ENCODE measurements around the gene TMEM43. TPM values are rescaled to one million over a fixed set of nuclear protein-coding genes. Genes with fewer than 3 reads are reported as not detected.

TMEM43 gene
- total and polyA plus RNA-seq, 2 of the 8 experiments (the other 6 are each of a cell fraction or from before 2014, with no cell fraction given): 27.0 to 33.7 TPM

- Histone ChIP-seq H2BK12ac (ENCODE audit: low read depth, low read length) (0 out of 2 replicates have a peak overlapping the region, but pooled peaks have one; percentile 75), H2BK120ac (replicated peaks; ENCODE audit: low read depth, low read length) (no peak overlapping the region), H3K14ac (ENCODE audit: insufficient read length) (no peak overlapping the region), H4K91ac (replicated peaks; ENCODE audit: insufficient read length, low read length) (no peak overlapping the region), H2BK15ac (ENCODE audit: low read length) (no peak overlapping the region), H3K79me2 (ENCODE audit: control insufficient read depth in 1 of 2, insufficient read depth in 2 of 2, low read length in 2 of 2) (no peaks in the 10 kb centered on the region), H3K36me3 (ENCODE audit: control insufficient read depth in 2 of 4, insufficient read depth in 4 of 4, low read length in 3 of 4) (peaks cover 0 to 14% (median 7%) of the 10 kb centered on the region in 4 experiments; a peak in 5 of 8 replicates), H3K4me1 (replicated peaks in 1 of 4; ENCODE audit: control insufficient read depth in 3 of 4, insufficient read depth in 4 of 4, low read length in 3 of 4) (peaks cover 0 to 14% (median 9%) of the 10 kb centered on the region in 4 experiments; a peak in 6 of 7 replicates), H2BK20ac (ENCODE audit: low read length) (no peak overlapping the region), H3K27ac (ENCODE audit: low read depth, low read length) (no peak overlapping the region), H3K23ac (ENCODE audit: insufficient read length) (no peak overlapping the region), H3K4me3 (ENCODE audit: extremely low read depth in 1 of 4, insufficient read depth in 2 of 4, low read depth in 3 of 4, low read length in 4 of 4) (no peak overlapping the region), H2AK5ac (ENCODE audit: low read depth, low read length) (no peak overlapping the region), H3K23me2 (ENCODE audit: low read depth, low read length) (no peaks in the 10 kb centered on the region), H4K5ac (ENCODE audit: insufficient read length, low read depth, low read length) (no peak overlapping the region), H3K79me1 (ENCODE audit: low read depth, low read length) (no peaks in the 10 kb centered on the region), H3K9ac (replicated peaks in 1 of 4; ENCODE audit: extremely low read depth in 1 of 4, low read depth in 3 of 4, low read length in 3 of 4) (no peak overlapping the region), H4K8ac (ENCODE audit: extremely low read depth, insufficient read depth, low read length) (no peak overlapping the region), H3K4ac (replicated peaks; ENCODE audit: insufficient read length, low read depth, low read length) (no peak overlapping the region), H3K4me2 (ENCODE audit: insufficient read depth in 1 of 2, low read depth in 2 of 2, low read length in 2 of 2) (no peak overlapping the region), H3K9me3 (ENCODE audit: insufficient read depth in 2 of 2, low read depth in 1 of 2, low read length in 1 of 2) (no peaks in the 10 kb centered on the region), H2BK5ac (ENCODE audit: low read depth, low read length) (no peak overlapping the region), H3K56ac (replicated peaks; ENCODE audit: insufficient read length, low read depth, low read length) (no peak overlapping the region), H3K18ac (ENCODE audit: extremely low read depth, low read length) (no peak overlapping the region), H4K20me1 (replicated peaks in 1 of 2; ENCODE audit: control insufficient read depth in 1 of 2, insufficient read depth in 2 of 2, low read length in 2 of 2) (peaks cover 2 to 9% of the 10 kb centered on the region in 2 experiments), H2AFZ (ENCODE audit: low read length) (no peak overlapping the region), H3K27me3 (replicated peaks in 1 of 4; ENCODE audit: control insufficient read depth in 3 of 4, extremely low read depth in 1 of 4, insufficient read depth in 3 of 4, low read length in 3 of 4) (no peaks in the 10 kb centered on the region)
- no peak for TF ChIP-seq RAD21 (IDR thresholded peaks at IDR 0.05 in 1 of 2, conservative IDR thresholded peaks at IDR 0.05 in 1 of 2; ENCODE audit: low read depth in 2 of 2, low read length in 2 of 2)
- no peak for TF ChIP-seq ATF2 (IDR thresholded peaks at IDR 0.05; ENCODE audit: low read length)
- TF ChIP-seq CTCF (IDR thresholded peaks at IDR 0.05; ENCODE audit: control extremely low read depth in 1 of 3, insufficient read depth in 1 of 3, low read depth in 1 of 3, low read length in 3 of 3): no peak
- no peak for TF ChIP-seq HDAC6 (IDR thresholded peaks at IDR 0.05; ENCODE audit: low read depth, low read length)
- DNase-seq (ENCODE audit: low read depth in 1 of 2, low spot score in 2 of 2) (no peak), FAIRE-seq (no peak)
- ChIA-PET CTCF (ENCODE audit: partially characterized antibody) (interaction anchor here (0.6 to 4.3 kb wide), 9 partner anchors 9 to 389 kb away, joined by 3 to 22 read pairs (median 7); partner anchors contain the start of genes CHCHD4 and TMEM43), POLR2A (ENCODE audit: partially characterized antibody) (interaction anchor here (0.8 to 2.9 kb wide), 8 partner anchors 10 to 249 kb away, joined by 3 to 15 read pairs (median 6); partner anchors contain the start of genes CHCHD4, LSM3, TMEM43 and XPC)
- WGBS, 2 experiments (ENCODE audit: extremely low coverage in 1 of 2, insufficient coverage in 1 of 2, insufficient read length in 1 of 2, insufficient replicate concordance in 2 of 2, low coverage in 1 of 2, low lambda C conversion rate in 2 of 2, missing lambda C conversion rate in 1 of 2): 94 to 100% methylated on average over 1 to 9 of the region's 9 CpGs
Observed at GRCh38 chr3:14145236-14145635, 20.4 kb downstream of the TMEM43 start.
